Neural cell (in vitro differentiated cells): ENCODE measurements around the gene ENGASE. TPM values are rescaled to one million over a fixed set of nuclear protein-coding genes. Genes with fewer than 3 reads are reported as not detected.

Experiments
- H2AFZ ChIP-seq: fragments of 200-600, 300-800 bp; sonication (generic), shearing (Covaris generic); 2 replicates; pipeline ENCODE4 v1.6.0; 2014; ENCODE audit warnings: low read depth, mild to moderate bottlenecking, antibody characterized with exemption, low read length, moderate library complexity
- H3F3A ChIP-seq: fragments of 200-600 bp; shearing (Covaris generic); 2 replicates; pipeline ENCODE4 v1.6.1; 2016; ENCODE audit warnings: mild to moderate bottlenecking, moderate library complexity, mixed read lengths, antibody characterized with exemption, low read length; ENCODE audit not compliant: insufficient read depth, poor library complexity, severe bottlenecking
- H3K27ac ChIP-seq: fragments of 200-600, 300-800 bp; sonication (generic), shearing (Covaris generic); 2 replicates; pipeline ENCODE4 v1.5.1; 2014; ENCODE audit warnings: mild to moderate bottlenecking, low read length, moderate library complexity
- H3K27me3 ChIP-seq: fragments of 300-800, 200-600 bp; sonication (generic), shearing (Covaris generic); 2 replicates; pipeline ENCODE4 v1.6.0; 2014; ENCODE audit warnings: mild to moderate bottlenecking, low read depth, low read length, moderate library complexity; ENCODE audit not compliant: insufficient read depth
- H3K36me3 ChIP-seq: fragments of 300-800, 200-600 bp; sonication (generic), shearing (Covaris generic); 2 replicates; pipeline ENCODE4 v1.5.1; 2014; ENCODE audit warnings: mild to moderate bottlenecking, antibody characterized with exemption, low read length, moderate library complexity; ENCODE audit not compliant: insufficient read depth
- H3K4me2 ChIP-seq: fragments of 300-800, 200-600 bp; sonication (generic), shearing (Covaris generic); 2 replicates; pipeline ENCODE4 v1.6.0; 2014; ENCODE audit warnings: mild to moderate bottlenecking, low read length
- H3K4me3 ChIP-seq: fragments of 300-800, 200-600 bp; sonication (generic), shearing (Covaris generic); 2 replicates; pipeline ENCODE4 v1.5.1; 2014; ENCODE audit warnings: mild to moderate bottlenecking, low read length, moderate library complexity
- H3K79me2 ChIP-seq: fragments of 200-600 bp; shearing (Covaris generic); replicated peaks from 2 replicates; pipeline ENCODE4 v1.6.0; 2014; ENCODE audit warnings: mild to moderate bottlenecking, low read length, moderate library complexity; ENCODE audit not compliant: insufficient read depth
- H3K9ac ChIP-seq: fragments of 300-800, 200-600 bp; sonication (generic), shearing (Covaris generic); 2 replicates; pipeline ENCODE4 v1.6.1; 2016; ENCODE audit warnings: mild to moderate bottlenecking, low read length, mixed read lengths
- H3K9me2 ChIP-seq: fragments of 200-600 bp; shearing (Covaris generic); 2 replicates; pipeline ENCODE4 v1.6.1; 2016; ENCODE audit warnings: mild to moderate bottlenecking, low read length, mixed read lengths; ENCODE audit not compliant: insufficient read depth
- H3K9me3 ChIP-seq: fragments of 200-600, 300-800 bp; sonication (generic), shearing (Covaris generic); 2 replicates; pipeline ENCODE4 v1.6.1; 2016; ENCODE audit warnings: mild to moderate bottlenecking, mixed run types, low read length, moderate library complexity, mixed read lengths
- H4K20me1 ChIP-seq: fragments of 200-600 bp; shearing (Covaris generic); 2 replicates; pipeline ENCODE4 v1.6.1; 2016; ENCODE audit warnings: mild to moderate bottlenecking, mixed run types; ENCODE audit not compliant: insufficient read depth
- CTCF ChIP-seq: fragments of 450-650 bp; IDR thresholded peaks from 2 replicates; pipeline ENCODE4 v1.5.1; 2014; ENCODE audit warnings: antibody characterized with exemption, mild to moderate bottlenecking, moderate library complexity; ENCODE audit not compliant: poor library complexity, severe bottlenecking
- EP300 ChIP-seq: fragments of 450-650 bp; conservative IDR thresholded peaks from 2 replicates; pipeline ENCODE4 v1.6.1; 2014; ENCODE audit warnings: antibody characterized with exemption, mild to moderate bottlenecking, moderate library complexity; ENCODE audit not compliant: poor library complexity, severe bottlenecking
- EZH2 ChIP-seq: fragments of 200-600, 300-800 bp; shearing (Covaris generic), sonication (generic); IDR thresholded peaks from 2 replicates; pipeline ENCODE4 v1.6.1; 2014; ENCODE audit warnings: antibody characterized with exemption, low read length, borderline replicate concordance, mild to moderate bottlenecking; ENCODE audit not compliant: insufficient read depth, poor library complexity, severe bottlenecking
- MXI1 ChIP-seq: fragments of 450-650 bp; conservative IDR thresholded peaks from 2 replicates; pipeline ENCODE4 v1.6.1; 2014; ENCODE audit warnings: antibody characterized with exemption, mild to moderate bottlenecking; ENCODE audit not compliant: poor library complexity, severe bottlenecking
- POLR2AphosphoS5 ChIP-seq: IDR thresholded peaks from 2 replicates; pipeline ENCODE4 v1.6.1; 2012
- TAF1 ChIP-seq: IDR thresholded peaks from 2 replicates; pipeline ENCODE4 v1.6.1; 2012; ENCODE audit warnings: low read depth
- polyA plus RNA-seq: library from polyadenylated mRNA; depleted of rRNA; stranded (reverse); fragments of >200 nt; gene quantifications from 2 replicates; pipeline ENCODE4 v1.2.3, GENCODE V29; 2014
- TF ChIP-seq, protein P1 (sequence below): IDR thresholded peaks from 2 replicates; pipeline ENCODE4 v1.6.1; 2012; ENCODE audit warnings: borderline replicate concordance

Gene ENGASE
- polyA plus RNA-seq, 1 donor from 2014 or later: 13.0 TPM

DNA sequence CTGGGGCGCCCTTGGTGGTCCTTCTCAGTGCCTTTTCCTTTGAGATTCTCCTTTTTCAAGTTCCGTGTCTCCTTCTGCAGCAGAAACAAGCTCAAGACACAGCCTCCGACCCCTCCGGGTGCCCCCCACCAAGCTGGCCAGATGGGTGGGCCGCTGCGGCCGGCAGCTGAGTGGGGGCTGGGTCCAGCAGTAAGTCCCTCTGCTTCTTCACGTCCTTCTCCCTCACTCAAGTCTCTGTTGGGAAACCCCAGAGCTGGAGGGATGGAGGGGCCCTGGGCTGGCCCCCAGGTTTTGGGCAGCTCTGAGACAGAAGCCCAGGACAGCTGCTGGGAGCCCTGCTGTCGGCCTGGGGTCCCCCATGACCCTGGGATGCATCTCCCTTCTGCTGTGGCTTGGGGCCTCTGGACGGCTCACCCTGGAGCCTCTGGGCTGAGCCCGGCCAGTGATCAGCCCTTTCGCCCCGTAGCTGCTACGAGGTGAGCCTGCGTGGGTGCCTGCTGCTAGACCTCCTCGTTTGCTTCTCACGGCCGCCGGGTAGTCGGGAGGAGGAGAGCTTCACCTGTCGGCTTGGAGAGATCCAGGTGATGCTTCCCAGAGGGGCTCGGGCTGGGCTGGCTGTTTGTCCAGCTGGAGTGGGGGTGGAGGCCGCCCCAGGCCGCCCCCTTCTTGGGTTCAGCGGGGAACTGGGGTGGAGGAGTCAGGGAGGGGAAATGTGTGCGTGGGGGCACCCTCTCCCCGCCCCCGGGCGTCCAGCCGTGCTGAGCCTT, 10.7 kb downstream of the ENGASE start:
- Histone ChIP-seq H3K9ac (no peak overlapping the region), H3K27ac (no peak overlapping the region), H3K9me2 (no peaks in the 10 kb centered on the region), H3K4me2 (no peak overlapping the region), H3K36me3 (no peaks in the 10 kb centered on the region), H3K79me2 (no peaks in the 10 kb centered on the region), H3K27me3 (no peaks in the 10 kb centered on the region), H3F3A (no peaks in the 10 kb centered on the region), H4K20me1 (no peaks in the 10 kb centered on the region), H3K9me3 (no peaks in the 10 kb centered on the region), H3K4me3 (no peak overlapping the region), H2AFZ (no peak overlapping the region)
- TF ChIP-seq CTCF (no peak), EZH2 (no peak), EP300 (no peak), POLR2AphosphoS5 (no peak)

GRCh38 chr17:79085921-79086551, 11.4 kb downstream of the ENGASE start:
- no peak for TF ChIP-seq EP300
- TF ChIP-seq, protein P1, sequence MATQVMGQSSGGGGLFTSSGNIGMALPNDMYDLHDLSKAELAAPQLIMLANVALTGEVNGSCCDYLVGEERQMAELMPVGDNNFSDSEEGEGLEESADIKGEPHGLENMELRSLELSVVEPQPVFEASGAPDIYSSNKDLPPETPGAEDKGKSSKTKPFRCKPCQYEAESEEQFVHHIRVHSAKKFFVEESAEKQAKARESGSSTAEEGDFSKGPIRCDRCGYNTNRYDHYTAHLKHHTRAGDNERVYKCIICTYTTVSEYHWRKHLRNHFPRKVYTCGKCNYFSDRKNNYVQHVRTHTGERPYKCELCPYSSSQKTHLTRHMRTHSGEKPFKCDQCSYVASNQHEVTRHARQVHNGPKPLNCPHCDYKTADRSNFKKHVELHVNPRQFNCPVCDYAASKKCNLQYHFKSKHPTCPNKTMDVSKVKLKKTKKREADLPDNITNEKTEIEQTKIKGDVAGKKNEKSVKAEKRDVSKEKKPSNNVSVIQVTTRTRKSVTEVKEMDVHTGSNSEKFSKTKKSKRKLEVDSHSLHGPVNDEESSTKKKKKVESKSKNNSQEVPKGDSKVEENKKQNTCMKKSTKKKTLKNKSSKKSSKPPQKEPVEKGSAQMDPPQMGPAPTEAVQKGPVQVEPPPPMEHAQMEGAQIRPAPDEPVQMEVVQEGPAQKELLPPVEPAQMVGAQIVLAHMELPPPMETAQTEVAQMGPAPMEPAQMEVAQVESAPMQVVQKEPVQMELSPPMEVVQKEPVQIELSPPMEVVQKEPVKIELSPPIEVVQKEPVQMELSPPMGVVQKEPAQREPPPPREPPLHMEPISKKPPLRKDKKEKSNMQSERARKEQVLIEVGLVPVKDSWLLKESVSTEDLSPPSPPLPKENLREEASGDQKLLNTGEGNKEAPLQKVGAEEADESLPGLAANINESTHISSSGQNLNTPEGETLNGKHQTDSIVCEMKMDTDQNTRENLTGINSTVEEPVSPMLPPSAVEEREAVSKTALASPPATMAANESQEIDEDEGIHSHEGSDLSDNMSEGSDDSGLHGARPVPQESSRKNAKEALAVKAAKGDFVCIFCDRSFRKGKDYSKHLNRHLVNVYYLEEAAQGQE: no peak
- no peak for TF ChIP-seq TAF1
- no peak for TF ChIP-seq EZH2
- no peak for TF ChIP-seq MXI1
- Histone ChIP-seq H3K79me2 (no peaks in the 10 kb centered on the region), H3F3A (no peaks in the 10 kb centered on the region), H2AFZ (no peak overlapping the region), H3K4me3 (no peak overlapping the region), H3K9me3 (no peaks in the 10 kb centered on the region), H4K20me1 (no peaks in the 10 kb centered on the region), H3K9ac (no peak overlapping the region), H3K27ac (no peak overlapping the region), H3K27me3 (no peaks in the 10 kb centered on the region), H3K9me2 (no peaks in the 10 kb centered on the region), H3K36me3 (no peaks in the 10 kb centered on the region), H3K4me2 (no peak overlapping the region)
